GM21381 (cell line): ENCODE measurements around the gene F8A1.
"Not testable (repeated sequence)": the region's sequence is repeated elsewhere in the genome, so short reads cannot be mapped to it uniquely, and the experiment has no call there.

Experiments used
- ATAC-seq: cut with Tn5 transposase; IDR thresholded peaks from one replicate; pipeline ENCODE4 v1.9.1; 2021; ENCODE audit warnings: mild to moderate bottlenecking, moderate library complexity; ENCODE audit not compliant: unreplicated experiment

Gene F8A1

DNA sequence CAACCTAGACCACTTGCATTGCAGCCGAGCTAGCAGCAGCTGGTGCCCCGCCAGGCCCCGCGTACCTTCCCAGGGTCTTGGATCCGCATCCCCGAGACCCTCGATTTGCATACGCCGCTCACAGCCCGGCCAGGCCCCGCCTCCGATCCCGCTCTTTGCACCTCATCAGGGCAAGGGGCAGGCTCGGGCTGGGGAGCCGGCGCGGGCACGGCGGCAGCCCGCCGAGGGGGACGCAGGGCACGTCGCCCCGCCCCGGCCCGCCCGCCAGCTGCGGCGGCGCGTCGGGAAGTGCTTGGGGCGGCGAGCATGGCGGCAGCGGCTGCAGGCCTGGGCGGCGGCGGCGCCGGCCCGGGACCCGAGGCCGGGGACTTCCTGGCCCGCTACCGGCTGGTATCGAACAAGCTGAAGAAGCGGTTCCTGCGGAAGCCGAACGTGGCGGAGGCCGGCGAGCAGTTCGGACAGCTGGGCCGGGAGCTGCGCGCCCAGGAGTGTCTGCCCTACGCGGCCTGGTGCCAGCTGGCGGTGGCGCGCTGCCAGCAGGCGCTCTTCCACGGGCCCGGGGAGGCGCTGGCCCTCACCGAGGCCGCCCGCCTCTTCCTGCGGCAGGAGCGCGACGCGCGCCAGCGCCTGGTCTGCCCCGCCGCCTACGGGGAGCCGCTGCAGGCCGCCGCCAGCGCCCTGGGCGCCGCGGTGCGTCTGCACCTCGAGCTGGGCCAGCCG, at the start of gene F8A1:
Gene F8A1, plus strand, starts transcription at position 287 of the 720 bp plus-strand sequence. Its CDS starts 20 bp downstream, at position 307.
- peak; percentile 64 for ATAC-seq

DNA sequence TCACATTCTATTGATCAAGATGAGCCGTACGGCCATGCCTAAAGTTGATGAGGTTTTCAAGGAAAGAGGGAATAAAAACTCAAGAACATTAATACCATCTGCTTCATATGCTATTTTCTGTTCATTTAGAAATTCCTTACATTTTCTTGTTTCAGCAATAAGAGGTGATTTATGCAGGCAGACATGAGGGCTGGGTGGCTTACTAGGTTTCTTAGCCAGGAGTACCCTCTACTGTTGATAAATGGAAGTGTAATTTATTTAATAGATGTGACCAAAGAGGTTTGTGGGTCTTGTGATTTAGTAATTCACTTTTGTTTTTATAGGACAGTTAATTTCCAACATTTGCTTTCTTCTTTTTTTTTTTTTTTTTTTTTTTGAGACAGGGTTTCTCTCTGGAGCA, 45.3 kb upstream of the F8A1 start:
- no peak for ATAC-seq

DNA sequence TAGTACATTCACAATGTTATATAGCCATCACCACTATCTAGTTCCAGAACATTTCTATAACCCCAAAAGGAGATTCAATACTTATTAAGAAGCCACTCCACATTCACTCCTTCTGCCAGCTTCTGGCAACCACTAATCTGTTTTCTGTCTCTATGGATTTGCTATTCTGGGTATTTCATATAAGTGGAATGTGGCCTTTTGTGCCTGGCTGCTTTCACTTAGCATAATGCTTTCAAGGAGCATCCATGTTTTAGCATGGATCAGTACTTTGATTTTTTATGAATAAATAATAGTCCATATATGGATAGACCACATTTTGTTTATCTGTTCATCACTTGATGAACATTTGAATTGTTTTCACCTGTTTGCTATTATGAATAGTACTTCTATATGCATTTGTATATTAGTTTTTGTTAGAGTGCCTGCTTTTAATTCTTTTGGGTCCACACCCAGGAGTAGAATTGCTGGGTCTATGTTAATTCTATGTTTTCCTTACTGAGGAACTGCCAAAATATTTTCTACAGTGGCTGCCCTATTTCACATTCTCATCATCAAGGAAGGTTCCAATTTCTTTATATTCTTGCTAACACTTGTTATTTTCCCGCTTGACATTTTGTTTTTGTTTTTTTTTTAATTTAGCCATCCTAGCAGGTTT, 35.1 kb upstream of the F8A1 start:
- no peak for ATAC-seq

DNA sequence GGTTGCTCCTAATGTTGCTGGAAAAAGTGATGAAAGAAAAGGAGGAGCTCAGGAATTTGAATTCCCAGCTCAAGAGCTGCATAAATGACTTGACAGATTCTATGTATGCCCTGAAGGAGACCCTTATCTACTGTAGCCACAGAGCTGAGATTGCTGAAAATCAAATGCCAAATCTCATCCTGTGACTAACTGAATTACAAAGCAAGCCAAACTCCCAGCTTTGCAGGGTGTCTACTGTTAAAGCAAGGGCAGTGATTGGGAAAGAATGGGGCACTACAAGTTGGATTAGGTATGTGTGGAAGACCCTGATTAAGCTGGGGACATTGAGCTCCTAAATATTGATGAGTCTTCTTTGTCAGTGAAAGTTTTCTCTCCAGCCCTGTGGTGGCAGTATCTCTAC, 30.9 kb upstream of the F8A1 start:
- no peak for ATAC-seq

DNA sequence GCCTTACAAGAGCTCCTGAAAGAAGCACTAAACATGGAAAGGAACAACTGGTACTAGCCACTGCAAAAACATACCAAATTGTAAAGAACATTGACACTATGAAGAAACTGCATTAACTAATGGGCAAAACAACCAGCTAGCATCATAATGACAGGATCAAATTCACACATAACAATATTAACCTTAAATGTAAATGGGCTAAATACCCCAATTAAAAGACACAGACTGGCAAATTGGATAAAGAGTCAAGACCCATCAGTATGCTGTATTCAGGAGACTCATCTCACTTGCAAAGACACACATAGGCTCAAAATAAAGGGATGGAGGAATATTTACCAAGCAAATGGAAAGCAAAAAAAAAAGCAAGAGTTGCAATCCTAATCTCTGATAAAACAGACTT, 17.6 kb upstream of the F8A1 start:
- ATAC-seq, result not testable (repeated sequence)

DNA sequence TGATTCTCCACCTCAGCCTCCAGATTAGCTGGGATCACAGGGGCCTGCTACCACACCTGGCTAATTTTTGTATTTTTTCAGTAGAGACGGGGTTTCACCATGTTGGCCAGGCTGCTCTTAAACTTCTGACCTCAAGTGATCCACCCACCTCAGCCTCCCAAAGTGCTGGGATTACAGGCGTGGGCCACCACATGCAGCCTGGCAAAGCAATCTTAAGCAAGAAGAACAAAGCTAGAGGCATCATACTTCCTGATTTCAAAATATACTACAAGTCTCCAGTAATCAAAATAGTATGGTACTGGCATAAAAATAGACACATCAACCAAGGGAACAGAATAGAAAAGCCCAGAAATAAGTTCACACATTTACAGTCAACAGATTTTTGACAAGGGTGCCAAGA, 12.8 kb upstream of the F8A1 start:
- ATAC-seq, result no peak

DNA sequence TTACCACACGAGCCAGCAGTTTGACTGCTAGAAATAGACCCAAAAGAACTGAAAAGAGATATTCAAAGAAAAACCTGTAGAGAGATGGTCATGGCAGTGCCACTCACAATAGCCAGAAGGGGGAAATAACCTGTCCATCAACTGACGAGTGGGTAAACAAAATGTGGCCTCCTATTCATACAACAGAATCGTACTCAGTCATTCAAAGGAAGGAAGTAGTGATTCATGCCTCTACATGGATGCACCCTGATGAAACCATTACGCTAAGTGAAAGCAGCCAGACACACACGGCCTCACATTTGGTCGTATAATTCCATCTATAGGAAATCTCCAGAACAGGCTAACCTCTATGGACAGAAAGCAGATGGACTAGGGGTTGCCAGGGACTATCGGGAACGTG, 2.1 kb upstream of the F8A1 start:
- not testable (repeated sequence) for ATAC-seq

DNA sequence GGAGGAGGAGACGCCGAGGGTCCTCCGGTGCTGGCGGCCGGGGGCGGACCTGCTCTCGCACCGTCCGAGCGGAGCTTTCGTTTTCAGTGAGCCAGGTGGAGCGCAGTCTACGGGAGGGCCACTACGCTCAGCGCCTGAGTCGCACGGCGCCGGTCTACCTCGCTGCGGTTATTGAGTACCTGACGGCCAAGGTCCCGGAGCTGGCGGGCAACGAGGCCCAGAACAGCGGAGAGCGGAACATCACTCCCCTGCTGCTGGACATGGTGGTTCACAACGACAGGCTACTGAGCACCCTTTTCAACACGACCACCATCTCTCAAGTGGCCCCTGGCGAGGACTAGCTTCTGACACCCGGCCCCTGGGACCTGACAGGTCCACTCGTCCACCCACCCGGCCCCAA, 1.1 kb upstream of the F8A1 start:
- not testable (repeated sequence) for ATAC-seq

DNA sequence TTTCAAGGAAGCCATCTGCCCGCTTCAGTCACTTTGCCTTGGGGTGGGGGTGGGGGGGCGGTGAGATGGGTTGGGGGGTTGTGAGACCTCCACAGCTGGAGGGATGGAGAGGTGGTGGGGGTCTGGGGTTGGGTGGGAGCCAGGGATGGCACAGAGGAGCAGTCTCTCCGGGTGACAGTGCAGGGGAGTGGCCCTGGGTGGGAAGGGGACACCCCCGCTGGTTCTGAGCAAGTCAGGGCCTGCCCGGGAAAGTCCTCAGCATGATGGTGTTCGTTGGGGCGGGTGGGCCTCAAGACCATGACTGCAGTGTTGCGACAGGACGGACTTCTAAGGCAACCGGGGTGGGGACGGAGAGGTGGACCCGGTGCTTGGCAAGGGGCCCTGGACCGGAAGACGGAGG, 606 bp upstream of the F8A1 start:
- not testable (repeated sequence) for ATAC-seq

DNA sequence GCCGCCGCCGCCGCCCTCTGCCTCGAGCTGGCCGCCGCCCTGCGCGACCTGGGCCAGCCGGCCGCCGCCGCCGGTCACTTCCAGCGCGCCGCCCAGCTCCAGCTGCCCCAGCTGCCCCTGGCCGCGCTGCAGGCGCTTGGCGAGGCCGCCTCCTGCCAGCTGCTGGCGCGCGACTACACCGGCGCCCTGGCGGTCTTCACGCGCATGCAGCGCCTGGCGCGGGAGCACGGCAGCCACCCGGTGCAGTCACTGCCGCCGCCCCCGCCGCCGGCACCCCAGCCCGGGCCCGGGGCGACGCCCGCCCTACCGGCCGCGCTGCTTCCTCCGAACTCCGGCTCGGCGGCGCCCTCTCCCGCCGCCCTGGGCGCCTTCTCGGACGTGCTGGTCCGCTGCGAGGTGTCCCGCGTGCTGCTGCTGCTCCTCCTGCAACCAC, 650 bp downstream of the F8A1 start:
- ATAC-seq, result peak; percentile 57

DNA sequence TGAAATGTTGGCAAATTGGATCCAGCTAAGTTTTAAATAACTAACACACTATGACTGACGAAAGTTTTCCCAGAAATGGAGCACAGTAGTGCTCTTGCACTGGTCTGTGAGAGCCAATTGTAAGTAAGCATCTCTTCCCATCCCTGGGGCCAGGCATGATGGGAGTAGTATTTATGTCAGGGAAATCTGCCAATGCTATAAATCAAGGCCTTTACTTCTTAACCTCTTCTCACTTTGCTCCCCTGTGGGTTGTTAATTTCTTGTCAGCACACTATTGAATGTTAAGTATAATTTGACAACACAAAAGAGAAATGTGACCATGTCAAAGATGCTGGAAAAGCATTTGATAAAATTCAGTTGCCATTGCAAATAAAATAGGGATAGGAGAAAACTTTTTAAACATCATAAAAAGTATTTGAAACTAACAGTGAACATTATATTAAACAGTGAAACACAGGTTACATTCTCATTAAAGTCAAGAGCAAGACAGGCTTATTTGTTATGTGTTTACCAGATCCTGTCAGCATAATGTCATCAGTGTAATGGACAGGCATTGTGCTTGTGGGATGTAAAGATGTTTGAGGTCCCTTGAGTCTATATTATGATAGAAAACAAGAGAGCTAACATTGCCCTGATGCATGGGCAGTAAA, 5.0 kb downstream of the F8A1 start:
- no peak for ATAC-seq

DNA sequence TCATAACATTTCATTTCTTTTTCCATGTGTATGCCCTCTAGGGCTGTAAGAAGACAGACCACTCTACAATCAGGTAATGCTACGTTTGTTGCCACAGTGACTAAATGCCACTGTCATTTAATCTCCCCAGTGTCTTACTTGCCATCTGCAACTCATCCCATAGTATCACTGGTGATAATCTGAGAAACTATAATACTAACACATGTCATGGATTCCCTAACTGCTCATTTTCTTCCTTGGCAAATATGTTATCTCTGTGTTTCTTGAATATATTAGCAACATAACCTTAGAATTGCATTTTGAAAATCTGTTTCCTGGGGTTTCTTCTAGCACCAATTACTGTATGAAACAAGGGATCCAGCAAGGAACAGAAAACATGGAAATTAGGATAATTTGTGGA, 6.1 kb downstream of the F8A1 start:
- no peak for ATAC-seq

DNA sequence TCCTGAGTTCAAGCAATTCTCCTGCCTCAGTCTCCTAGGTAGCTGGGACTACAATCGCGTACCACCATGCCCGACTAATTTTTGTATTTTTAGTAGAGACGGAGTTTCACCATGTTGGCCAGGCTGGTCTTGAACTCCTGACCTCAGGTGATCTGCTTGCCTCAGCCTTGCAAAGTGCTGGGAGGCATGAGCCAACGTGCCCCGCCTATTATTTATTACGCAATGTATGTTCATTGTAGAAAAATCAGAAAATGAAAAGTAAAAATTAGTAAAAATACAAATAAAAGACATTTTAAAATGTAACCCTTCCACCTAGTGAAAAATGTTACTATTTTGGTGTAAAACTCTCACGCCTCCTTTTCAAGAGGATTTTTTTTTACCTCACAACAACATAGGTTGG, 14.2 kb downstream of the F8A1 start:
- no peak for ATAC-seq

DNA sequence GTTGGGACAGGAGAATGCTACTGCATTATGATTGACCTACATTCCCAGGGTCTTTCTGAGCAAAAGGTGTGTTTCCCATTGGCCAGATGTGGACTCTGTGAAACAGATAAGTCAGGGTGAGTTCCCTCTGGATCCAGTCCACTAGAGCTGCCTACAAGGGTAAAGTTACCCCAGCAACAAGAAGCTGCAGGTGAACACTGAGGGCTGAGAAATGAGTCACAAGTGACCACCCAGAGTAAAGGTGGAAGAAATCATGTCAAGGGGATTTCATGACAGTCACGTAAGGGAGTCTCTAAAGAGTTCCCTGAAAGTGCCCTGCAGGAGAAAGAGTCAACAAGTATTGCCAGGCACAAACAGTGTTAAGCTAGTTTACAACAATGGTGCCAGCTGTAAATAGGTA, 16.3 kb downstream of the F8A1 start:
- no peak for ATAC-seq

DNA sequence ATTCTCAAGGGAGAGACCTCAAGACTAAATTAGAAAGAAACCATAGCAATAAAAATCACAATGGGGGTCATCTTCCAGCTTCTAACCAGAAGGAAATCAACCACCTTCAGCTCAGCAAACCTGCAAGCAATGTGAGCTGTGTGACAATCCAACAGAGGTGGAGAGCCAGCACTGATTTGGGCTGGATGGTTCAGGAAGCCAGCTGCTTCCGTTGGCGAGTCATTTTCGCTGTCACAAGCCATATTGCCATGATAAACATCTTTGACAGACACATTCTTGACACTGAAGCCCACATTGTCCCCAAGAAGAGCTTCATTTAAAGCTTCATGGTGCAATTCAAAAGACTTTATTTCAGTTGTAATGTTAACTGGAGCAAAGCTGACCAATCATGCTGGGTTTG, 22.7 kb downstream of the F8A1 start:
- no peak for ATAC-seq

DNA sequence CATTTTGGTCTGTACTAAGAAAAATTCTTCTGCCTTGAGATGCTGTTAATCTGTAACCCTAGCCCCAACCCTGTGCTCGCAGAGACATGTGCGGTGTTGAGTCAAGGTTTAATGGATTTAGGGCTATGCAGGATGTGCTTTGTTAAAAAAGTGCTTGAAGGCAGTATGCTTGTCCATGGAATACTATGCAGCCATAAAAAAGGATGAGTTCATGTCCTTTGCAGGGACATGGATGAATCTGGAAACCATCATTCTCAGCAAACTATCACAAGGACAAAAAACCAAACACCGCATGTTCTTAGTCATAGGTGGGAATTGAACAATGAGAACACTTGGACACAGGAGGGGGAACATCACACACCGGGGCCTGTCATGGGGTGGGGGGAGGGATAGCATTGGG, 23.9 kb downstream of the F8A1 start:
- not testable (repeated sequence) for ATAC-seq

DNA sequence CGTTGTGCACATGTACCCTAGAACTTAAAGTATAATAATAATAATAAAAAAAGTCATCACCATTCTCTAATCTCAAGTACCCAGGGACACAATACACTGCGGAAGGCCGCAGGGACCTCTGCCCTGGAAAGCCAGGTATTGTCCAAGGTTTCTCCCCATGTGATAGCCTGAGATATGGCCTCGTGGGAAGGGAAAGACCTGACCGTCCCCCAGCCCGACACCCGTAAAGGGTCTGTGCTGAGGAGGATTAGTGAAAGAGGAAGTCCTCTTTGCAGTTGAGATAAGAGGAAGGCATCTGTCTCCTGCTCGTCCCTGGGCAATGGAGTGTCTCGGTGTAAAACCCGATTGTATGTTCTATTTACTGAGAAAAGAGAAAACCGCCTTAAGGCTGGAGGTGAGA, 24.4 kb downstream of the F8A1 start:
- ATAC-seq, result not testable (repeated sequence)

DNA sequence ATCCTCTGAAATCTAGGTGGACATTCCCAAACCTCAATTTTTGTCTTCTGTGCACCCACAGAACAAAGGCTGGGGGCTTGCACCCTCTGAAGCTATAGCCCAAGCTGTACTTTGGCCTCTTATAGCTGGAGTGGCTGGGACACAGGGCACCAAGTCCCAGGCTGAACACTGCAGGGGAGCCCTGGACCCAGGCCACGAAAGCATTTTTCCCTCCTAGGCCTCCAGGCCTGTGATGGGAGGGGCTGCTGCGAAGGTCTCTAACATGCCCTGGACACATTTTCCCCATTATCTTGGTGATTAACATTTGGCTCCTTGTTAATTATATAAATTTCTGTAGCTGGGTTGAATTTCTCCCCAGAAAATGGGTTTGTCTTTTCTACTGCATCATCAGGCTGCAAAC, 27.9 kb downstream of the F8A1 start:
- no peak for ATAC-seq

DNA sequence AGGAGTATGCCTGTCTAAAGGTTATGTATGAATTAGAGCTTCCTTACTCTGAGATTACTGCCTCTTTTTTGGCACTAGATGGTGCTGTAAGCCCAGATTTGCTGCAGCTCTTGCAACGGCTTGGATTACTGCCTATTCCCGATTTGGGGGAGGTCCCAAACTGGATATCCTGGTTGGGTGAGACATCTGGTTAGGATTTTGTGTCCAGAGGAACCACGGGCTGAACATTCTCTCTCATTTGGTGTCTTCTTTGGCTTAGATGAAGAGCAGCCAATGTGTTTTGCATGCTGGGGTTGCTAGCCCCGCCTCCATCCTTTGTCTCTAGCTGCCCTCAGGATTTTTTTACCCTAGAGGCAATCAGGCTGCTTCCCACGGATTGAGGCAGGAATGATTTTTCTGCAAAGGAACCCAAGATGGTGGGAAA, 31.9 kb downstream of the F8A1 start:
- ATAC-seq, result no peak

DNA sequence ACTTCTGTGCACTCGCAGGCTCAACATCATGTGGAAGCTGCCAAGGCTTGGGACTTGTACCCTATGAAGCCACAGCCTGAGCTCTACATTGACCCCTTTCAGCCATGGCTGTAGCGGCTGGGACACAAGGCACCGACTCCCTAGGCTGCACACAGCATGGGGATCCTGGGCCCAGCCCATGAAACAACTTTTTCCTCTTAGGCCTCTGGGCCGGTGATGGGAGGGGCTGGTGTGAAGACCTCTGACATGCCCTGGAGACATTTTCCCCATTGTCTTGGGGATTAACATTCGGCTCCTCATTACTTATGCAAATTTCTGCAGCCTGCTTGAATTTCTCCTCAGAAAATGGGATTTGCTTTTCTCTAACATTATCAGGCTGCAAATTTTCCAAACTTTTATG, 38.6 kb downstream of the F8A1 start:
- not testable (repeated sequence) for ATAC-seq
